Left lobe of liver (tissue), 1 donor: ENCODE results near the gene PELI1. TPM values are rescaled to one million over a fixed set of nuclear protein-coding genes. Genes with fewer than 3 reads are reported as not detected.

Source experiments
- total RNA-seq: library from RNA; stranded (reverse); gene quantifications from one replicate; pipeline ENCODE4 v1.2.1, GENCODE V29; 2021
- donor health status: DM: no; HTN: yes; CAD: no.

Gene PELI1
- total RNA-seq, 1 donor from 2014 or later: 6.3 TPM

Other genes starting within 250 kb of the PELI1 start
- gene VPS54, start 125.0 kb downstream of the PELI1 start, total RNA-seq: 12.3 TPM